HG02798 (cell line): Measurements from ENCODE around the gene NRSN2.
"Not testable (repeated sequence)": the region's sequence is repeated elsewhere in the genome, so short reads cannot be mapped to it uniquely, and the experiment has no call there.

Experiments used
- ATAC-seq: cut with Tn5 transposase; IDR thresholded peaks from one replicate; pipeline ENCODE4 v1.9.1; 2021; ENCODE audit warnings: mild to moderate bottlenecking; ENCODE audit not compliant: unreplicated experiment, poor library complexity

NRSN2 gene

DNA sequence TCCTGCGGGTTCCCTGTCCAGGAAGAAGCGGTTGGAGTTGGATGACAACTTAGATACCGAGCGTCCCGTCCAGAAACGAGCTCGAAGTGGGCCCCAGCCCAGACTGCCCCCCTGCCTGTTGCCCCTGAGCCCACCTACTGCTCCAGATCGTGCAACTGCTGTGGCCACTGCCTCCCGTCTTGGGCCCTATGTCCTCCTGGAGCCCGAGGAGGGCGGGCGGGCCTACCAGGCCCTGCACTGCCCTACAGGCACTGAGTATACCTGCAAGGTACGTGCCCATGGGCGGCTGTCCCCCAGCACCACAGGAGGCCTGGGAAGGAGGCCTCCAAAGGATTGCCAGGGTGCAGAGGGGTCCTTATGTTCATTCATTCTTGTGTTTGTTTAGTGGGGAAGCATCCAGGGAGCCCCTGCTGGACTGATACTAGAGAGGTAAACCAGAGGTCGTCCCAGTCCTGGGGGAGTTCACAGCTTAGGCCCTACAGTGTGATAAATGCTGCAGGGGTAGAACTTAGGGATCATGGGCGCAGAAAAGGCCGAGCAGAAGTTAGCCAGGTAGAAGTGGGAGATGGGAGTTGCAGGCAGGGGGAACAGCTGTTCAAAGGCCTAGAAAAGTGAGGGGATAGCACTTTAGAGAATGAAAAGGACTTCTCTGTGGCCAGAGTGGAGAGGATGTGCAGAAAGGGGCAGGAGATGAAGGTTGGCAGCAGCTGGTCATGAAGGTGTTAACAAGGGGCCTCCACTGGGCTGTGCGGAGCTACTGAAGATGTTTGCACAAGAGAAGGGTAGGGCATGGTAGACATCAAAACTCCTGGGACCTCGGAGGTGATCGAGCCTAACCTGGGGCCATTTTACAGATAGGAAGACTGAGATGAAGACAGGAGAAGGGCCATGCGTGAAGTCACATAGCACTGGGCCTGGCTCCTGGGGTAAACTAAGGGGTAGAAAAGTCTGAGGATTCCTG lies 41.4 kb downstream of the NRSN2 start:
- ATAC-seq: no peak

DNA sequence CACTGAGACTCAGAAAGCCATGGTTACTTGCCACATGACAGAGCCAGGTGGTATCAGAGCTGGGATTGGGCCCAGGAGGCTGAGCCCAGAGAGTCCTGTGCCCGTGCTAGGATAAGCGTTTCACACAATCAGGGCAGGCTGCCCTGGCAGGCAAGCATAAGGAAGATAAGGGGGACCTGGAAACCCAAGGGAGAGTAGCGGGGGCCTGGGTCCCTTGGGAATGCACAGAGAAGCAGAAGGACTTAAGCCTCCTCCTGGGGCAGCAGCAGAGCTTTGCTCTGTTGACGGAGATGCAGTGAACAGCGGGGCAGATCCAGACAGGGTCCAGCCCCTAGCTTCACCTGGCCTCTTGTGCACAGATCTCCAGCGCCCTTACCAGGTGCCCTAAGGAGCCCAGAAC lies 42.3 kb downstream of the NRSN2 start:
- ATAC-seq: no peak

DNA sequence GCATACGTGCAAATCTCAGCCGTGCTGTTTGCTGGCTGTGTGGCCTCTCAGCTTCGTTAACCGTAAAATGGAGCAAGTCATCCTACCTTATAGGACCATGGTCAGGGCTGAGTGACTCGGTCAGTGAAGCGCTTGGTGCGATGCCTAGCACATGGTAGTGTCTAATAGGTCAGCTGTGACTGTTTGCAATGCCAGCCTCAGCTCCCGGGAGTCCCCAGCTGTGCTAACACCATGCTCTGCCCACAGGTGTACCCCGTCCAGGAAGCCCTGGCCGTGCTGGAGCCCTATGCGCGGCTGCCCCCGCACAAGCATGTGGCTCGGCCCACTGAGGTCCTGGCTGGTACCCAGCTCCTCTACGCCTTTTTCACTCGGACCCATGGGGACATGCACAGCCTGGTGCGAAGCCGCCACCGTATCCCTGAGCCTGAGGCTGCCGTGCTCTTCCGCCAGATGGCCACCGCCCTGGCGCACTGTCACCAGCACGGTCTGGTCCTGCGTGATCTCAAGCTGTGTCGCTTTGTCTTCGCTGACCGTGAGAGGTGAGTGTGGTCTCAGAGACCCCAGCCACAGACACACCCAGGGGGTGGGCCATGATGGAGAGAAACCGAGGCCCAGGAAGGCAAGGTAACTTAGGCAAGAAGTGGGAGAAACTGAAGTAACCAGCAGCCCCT lies 44.3 kb downstream of the NRSN2 start:
- ATAC-seq: no peak

DNA sequence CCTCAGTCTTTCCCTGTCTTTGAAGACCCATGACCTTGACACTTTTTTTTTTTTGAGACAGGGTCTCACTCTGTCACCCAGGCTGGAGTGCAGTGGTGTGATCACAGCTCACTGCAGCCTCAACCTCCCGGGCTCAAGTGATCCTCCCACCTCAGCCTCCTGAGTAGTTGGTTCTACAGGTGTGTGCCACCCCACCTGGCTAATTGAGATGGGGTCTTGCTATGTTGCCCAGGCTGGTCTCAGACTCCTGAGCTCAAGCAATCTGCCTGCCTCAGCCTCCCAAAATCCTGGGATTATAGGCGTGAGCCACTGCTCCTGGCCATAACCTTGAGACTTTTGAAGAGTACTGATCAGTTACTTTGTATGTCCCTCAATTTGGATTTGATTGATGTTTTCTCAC lies 46.4 kb downstream of the NRSN2 start:
- not testable (repeated sequence) for ATAC-seq

DNA sequence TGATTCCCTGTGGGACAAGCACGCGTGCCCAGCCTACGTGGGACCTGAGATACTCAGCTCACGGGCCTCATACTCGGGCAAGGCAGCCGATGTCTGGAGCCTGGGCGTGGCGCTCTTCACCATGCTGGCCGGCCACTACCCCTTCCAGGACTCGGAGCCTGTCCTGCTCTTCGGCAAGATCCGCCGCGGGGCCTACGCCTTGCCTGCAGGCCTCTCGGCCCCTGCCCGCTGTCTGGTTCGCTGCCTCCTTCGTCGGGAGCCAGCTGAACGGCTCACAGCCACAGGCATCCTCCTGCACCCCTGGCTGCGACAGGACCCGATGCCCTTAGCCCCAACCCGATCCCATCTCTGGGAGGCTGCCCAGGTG lies 49.3 kb downstream of the NRSN2 start:
- no peak for ATAC-seq

DNA sequence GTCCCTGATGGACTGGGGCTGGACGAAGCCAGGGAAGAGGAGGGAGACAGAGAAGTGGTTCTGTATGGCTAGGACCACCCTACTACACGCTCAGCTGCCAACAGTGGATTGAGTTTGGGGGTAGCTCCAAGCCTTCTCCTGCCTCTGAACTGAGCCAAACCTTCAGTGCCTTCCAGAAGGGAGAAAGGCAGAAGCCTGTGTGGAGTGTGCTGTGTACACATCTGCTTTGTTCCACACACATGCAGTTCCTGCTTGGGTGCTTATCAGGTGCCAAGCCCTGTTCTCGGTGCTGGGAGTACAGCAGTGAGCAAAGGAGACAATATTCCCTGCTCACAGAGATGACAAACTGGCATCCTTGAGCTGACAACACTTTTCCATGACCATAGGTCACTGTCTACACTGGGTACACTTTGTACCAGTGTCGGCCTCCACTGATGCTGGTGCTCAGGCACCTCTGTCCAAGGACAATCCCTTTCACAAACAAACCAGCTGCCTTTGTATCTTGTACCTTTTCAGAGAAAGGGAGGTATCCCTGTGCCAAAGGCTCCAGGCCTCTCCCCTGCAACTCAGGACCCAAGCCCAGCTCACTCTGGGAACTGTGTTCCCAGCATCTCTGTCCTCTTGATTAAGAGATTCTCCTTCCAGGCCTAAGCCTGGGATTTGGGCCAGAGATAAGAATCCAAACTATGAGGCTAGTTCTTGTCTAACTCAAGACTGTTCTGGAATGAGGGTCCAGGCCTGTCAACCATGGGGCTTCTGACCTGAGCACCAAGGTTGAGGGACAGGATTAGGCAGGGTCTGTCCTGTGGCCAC lies 49.9 kb downstream of the NRSN2 start:
- ATAC-seq: no peak

DNA sequence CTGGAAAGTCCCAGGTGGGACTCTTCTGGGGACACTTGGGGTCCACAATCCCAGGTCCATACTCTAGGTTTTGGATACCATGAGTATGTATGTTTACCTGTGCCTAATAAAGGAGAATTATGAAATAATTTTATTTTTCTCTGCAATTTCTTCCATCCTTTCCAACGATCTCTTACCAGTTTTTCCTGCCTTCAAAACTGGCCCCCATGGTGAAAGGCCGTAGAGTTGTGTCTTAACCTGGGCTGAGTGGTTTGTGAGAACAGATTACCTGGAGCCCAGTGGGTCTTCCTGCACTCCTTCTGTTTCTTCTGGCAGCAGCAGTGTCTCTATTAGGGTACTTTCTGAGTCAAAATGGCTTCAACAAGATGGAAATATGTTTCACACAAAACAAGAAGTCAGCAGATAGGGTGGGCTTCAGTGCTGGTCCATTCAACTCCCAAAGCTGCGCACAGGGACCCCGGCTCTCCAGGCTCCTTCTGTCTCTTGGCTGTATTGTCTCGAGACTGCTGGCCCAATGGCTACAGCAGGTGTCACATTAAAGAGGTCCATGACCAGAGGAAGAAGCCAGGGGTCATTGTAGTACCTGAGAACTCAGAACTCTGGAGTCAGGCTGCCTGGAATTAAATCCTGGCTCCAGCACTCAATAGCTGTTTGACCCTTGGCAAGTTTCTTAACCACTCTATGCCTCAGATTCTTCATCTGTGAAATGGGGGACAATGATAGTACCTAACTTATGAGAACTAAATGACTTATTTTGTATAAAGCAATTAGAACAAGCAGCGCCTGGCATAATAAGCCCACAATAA lies 50.7 kb downstream of the NRSN2 start:
- no peak for ATAC-seq

DNA sequence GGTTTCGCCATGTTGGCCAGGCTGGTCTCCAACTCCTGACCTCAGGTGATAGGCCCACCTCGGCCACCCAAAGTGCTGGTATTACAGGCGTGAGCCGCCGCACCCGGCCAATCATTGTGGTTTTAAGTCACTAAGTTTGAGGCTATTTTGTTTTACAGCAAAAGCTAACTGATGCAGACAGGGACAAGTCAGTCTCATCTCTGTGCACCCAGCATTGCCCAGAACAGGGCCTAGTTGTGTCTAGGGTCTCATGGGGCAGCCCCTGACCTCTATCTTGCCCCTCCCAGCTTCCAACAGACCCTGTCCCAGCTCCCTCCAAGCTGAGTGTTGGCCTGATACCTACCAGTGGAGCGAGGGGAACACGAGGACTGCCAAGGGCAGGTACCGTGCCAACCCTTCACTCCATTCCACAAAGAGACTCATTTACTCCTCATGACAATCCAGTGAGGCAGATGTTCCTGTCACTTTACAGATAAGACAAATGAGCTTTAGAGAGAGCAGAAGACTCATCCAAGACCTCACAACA lies 52.3 kb downstream of the NRSN2 start:
- ATAC-seq: no peak

DNA sequence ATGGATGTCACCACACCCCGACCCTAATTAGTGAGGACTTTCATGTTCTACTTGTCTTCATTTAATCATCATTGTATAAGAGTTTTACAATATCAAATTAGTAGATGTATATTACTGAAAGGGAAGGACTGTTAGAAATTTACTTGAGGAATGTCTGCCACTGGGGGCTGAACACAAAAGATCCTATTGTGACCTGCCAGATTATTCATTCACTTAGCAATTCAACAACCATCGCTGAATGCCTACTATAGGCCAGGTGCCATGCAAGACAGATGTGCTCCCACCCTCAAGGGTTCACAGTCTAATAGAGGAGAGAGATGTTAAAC lies 53.2 kb downstream of the NRSN2 start:
- no peak for ATAC-seq

DNA sequence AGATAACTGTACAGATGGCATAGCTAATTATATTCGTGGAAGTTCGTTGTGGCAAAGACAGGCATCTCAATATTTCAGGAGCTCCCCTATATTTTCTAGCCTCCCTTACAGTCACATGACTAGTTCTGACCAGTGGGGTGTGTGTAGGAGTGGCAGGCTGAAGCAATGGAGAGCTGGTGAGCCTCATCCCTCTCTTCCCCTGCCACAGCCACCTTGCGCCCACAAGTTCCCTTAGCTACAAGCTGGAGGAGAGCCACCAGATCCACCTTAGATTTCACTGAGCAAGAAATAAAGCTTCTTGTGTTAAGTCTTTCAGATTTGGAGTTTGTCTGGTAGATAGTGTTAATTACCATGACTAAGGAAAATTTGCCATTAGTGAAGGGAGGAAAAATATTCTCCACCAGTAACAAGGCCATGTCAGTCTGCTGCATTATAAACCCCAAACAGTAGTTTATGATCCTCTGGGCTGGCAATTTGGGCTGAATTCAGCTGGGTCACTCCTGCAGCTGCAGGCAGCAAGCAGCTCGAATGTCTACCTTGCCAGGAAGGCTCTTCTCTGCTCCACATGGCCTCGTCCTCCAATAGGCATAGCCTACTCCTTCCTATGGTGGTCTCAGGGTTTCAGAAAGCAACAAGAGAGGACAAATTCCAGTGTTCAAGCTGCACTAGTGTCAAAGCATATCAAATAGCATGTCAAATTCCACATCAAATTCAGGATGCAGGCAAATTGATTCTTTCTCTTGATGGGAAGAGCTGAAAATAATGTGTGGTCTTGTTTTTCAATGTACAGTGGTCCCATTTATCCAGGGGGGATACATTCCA lies 53.8 kb downstream of the NRSN2 start:
- no peak for ATAC-seq

DNA sequence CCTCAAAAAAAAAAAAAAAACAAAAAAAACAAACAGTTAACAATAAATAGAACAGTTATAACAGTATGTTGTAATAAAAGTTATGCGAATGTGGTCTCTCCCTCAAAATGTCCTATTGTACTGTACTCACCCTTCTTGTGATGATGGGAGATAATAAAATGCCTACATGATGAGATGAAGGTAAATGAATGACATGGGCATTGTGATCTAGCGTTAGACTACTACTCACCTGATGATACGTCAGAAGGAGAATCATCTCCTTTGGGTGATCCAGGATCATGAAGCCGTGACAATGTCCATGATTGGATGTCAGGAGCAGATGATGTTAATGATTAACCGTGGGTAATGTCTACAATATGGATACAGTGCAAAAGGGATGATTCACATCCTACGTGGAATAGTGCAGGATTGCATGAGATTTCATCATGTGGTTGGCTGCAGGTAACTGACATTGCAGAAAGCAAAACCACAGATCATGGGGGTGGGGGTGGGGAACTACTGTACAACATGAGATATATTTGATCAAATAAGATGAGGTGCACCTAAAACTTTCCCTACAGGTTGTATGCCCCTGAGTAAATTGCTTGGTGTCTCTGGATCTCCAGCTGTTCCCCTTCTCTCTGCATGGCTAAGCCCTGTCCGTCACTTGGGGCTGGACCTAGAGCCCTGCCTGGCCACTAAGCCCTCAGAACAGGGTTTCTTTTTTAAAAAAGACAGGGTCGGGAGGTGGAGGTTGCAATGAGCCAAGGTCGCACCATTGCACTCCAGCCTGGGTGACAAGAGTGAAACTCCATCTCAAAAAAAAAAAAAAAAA lies 55.0 kb downstream of the NRSN2 start:
- no peak for ATAC-seq

DNA sequence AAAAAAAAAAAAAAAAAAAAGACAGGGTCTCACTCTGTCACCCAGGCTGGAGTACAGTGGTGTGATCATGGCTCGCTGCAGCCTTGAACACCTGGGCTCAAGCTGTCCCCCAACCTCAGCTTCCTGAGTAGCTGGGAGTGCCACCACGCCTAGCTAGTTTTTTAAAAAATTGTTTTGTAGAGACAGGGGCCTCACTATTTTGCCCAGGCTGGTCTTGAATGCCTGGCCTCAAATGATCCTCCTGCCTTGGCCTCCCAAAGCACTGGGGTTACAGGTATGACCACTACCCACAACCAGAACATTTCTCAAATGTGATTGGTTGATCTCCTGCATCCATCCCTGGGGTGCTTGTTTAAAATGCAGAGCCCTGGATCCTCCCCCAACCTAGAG lies 55.6 kb downstream of the NRSN2 start:
- ATAC-seq: no peak

DNA sequence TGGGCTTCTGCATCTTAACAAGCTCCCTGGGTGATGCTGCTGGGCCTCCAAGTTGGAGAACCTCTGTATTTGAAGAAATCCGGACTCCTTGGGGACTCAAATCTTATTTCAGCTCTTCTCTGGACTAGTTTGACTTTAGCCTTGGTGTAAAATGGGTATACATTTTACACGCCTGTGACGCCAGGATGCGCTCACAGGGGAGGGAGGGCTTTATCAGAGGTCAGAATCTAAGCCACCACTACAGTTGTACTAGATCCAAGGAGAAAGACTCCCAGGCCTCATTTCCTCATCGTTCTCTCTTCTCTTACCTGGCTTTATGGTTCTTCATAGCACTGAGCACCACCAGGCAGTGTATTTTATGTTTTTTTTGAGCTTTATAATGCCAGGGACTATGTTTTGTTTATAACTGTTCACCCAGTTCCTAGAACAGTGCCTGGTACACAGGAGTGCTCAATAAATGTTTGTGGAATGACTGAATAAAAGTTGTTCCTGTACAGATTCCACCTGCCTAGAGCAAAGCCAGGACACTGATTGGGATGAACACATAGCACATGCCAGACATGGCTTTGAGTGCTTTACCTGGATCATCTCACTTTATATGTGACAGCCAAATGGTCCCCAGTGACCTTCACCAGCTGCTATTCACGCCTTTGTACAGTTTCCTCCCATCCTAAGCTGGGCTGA lies 56.1 kb downstream of the NRSN2 start:
- no peak for ATAC-seq

DNA sequence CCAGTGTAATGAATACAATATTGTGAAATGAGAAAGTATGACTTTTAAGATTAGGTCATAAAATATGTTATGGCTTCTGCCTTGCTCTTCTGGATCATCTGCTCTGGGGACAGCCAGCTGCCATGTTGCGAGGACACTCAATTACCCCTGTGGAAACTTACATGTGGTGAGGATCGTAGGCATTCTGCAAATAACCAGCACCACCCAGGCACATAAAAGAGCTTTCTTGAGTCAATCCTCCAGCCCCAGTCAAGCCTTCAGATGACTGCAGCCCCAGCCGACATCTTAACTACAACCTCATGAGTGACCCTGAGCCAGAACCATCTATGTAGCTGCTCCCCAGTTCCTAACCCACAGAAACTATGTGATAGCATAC lies 56.7 kb downstream of the NRSN2 start:
- no peak for ATAC-seq

DNA sequence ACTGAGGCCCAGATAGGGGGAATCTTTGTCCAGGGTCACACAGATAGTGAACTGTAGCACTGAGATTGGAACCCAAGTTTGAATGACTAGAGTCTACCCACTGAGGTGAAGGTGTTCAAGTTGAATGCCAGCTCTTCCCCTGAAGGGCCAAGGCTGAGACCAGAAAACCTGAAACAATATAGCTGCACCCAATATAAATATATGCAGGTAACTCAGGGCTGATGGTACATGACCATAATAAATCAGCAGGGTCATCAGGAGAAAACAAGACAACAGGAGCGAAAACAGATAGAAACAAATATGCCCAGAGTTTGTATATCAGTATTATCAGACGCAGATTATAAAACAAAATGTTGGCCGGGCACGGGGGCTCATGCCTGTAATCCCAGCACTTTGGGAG lies 57.2 kb downstream of the NRSN2 start:
- no peak for ATAC-seq
